Retinal pigment epithelial cell (primary cell): ENCODE results near the gene FOXK2.

Experiments used
- DNase-seq: peaks from one replicate; pipeline ENCODE4 v3.0.0-alpha.2; 2010; ENCODE audit warnings: low read depth
- H3K4me3 ChIP-seq: 2 replicates; pipeline ENCODE4 v1.5.1; 2011; ENCODE audit warnings: mild to moderate bottlenecking, low read length, control low read depth, moderate library complexity
- TF ChIP-seq, protein P1 (sequence below): conservative IDR thresholded peaks from 2 replicates; pipeline ENCODE4 v1.5.1; 2011; ENCODE audit warnings: low read depth, low read length, control low read depth, inconsistent platforms

FOXK2 gene

DNA sequence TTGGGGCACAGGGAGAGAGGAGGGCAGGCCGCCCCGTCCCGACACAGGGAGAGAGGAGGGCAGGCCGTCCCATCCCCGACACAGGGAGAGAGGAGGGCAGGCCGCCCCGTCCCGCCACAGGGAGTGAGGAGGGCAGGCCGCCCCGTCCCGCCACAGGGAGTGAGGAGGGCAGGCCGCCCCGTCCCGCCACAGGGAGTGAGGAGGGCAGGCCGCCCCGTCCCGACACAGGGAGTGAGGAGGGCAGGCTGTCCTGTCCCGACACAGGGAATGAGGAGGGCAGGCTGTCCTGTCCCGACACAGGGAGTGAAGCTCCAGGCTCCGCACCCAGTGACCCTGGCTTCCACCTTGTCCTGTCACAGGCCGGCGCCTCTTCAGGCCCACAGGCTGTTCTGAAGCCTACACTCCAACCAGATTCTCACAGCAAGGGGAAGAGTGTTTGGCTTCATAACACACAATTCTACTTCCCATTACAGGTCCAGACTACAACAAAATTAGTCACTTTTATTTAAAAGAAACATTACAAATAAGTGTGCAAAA is 94.6 kb downstream of the FOXK2 start:
- no peak for DNase-seq
- H3K4me3 ChIP-seq: no peak overlapping the region
- TF ChIP-seq, protein P1, sequence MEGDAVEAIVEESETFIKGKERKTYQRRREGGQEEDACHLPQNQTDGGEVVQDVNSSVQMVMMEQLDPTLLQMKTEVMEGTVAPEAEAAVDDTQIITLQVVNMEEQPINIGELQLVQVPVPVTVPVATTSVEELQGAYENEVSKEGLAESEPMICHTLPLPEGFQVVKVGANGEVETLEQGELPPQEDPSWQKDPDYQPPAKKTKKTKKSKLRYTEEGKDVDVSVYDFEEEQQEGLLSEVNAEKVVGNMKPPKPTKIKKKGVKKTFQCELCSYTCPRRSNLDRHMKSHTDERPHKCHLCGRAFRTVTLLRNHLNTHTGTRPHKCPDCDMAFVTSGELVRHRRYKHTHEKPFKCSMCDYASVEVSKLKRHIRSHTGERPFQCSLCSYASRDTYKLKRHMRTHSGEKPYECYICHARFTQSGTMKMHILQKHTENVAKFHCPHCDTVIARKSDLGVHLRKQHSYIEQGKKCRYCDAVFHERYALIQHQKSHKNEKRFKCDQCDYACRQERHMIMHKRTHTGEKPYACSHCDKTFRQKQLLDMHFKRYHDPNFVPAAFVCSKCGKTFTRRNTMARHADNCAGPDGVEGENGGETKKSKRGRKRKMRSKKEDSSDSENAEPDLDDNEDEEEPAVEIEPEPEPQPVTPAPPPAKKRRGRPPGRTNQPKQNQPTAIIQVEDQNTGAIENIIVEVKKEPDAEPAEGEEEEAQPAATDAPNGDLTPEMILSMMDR: no peak

DNA sequence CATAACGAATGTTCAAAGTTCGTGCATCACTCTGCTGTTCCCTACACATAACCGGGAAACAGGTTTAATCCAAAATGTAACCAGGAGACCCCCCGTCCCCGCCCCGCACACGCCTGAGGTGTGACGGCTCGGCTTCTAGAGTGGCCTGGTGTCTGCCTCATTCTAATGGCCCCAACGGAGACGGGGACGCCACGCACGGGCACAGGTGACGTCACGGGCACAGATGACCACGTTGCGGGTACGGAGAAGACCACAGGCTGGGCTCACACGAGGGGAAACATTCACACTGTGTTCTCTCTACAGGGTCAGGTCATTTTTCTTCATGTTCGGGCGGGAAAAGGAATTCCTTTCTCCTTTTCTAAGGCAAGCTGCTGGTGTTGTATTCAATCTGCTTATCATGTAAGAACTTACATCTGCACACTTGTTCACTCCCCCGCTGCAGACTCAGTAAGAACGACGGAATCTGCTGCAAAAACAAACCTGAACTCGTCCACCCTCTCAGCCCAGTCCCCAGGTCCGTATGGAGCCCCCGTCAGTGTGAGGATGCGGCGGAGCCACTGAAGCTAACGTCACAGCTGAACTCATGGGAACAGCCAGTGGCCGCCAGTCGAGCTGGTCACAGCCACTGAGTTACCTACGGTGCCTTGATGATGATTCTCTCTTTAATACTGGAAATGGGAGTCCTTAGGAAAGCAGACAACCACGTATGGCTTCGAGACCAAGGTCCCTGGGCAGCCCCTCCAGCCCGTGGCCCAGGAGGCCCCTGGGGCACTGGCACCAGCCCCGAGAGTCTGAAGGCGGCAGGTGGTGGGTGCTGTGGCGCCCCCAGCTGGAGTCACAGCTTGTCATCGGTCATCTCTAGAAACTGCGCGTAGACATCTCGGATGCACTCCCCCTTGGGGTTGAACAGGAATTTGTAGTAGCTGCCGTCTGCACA is 95.8 kb downstream of the FOXK2 start:
- no peak for DNase-seq
- no peak overlapping the region for H3K4me3 ChIP-seq
- TF ChIP-seq, protein P1: peak; percentile 23

DNA sequence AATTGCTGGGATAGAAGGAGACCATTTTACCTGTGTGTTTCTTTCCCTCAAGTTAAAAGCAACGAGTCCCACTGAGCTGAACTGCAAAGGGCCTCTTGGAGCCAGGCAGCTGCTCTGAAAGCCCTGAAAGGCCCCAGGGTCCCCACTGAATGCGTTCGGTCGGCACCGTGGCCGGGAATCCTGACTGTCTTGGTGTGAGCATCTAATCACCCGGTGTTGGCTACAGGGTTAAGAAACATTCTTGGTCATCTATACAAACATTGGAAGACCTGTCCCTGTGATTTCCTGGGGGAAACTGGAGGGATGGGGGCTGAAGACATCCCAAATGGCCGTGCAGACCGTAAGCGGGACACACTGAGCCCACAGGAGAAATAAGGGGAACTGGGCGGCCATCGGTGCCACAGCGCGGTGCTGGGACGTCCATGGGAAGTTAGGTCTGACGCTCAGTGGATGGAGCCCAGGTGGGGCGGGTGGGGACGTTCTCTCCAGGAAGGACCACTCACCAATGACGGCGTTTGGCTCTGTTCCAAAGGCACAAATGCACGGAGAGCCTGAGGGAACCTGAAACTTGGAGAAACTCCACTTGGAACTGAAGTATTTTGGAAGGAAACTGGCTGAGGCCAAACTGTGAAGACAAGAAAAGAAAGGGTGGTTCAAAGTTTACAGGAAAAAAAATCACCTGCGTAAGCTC is 96.6 kb downstream of the FOXK2 start:
- TF ChIP-seq, protein P1: no peak
- DNase-seq: no peak
- no peak overlapping the region for H3K4me3 ChIP-seq

DNA sequence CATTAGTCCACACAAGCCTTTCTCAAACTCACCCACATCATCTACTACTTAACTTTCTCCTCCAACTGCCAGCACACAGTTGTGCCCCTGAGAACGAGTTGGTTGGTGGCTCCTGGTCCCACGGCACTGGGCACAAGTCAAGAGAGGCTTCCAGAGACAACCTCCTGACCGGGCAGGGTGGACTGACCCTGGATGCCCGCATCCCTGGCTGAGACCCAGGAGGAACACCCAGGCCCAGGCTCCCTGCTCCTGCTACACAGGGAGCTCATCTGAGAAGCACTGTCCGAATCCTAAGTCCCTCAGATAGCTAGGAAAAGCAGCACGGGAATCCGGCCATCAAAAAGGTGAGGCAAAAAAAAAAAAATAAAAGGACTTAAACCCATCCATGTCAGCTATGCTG is 99.7 kb downstream of the FOXK2 start:
- TF ChIP-seq, protein P1: no peak
- no peak for DNase-seq
- H3K4me3 ChIP-seq: no peak overlapping the region

DNA sequence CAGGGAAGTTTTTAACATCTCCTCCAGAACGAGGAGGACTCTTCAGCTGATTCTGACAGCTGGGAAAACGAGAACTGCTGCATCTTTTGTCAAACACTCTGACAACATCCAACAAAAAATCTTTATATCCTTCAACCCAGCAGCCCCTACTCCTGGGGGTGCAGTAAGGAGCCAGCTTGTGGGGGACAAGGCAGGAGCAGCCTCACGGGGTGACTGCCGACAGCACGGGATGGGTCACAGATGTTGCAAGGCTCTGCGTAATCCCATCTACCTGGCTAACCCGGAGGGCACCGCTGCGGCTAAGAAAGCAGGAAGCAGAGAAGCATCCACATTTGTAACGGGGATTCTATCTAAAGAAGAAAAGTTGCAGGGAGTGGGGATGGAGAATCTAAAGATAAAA is 100.1 kb downstream of the FOXK2 start:
- TF ChIP-seq, protein P1: no peak

DNA sequence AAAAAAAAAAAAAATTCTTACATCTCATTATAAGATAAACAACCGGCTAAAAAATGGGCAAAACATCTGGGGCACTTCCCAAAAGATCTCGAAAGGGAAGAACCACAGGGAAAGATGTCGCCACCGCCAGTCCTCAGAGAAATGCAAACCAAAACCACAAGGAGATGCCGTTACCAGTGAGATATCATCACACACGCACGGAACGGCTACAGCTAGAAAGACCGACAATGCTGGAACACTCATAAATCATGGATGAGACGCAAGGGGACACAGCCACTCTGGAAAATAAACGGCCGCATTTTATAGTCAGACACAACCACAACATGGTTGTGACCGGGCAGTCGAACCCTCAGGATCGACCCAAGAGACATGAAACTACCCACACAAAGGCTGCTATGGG is 104.2 kb downstream of the FOXK2 start:
- TF ChIP-seq, protein P1: no peak
- DNase-seq: no peak
- no peak overlapping the region for H3K4me3 ChIP-seq

More for the DNA sequence above, 100.1 kb downstream of the FOXK2 start:
- no peak for DNase-seq
- no peak overlapping the region for H3K4me3 ChIP-seq
